ENCODE data around the gene HSPB6.
"Not testable (repeated sequence)": the region's sequence is repeated elsewhere in the genome, so short reads cannot be mapped to it uniquely, and the experiment has no call there.

HSPB6 gene

GRCh38 chr19:35727956-35728706 lies 28.7 kb downstream of the HSPB6 start:
- no peak for TF ChIP-seq CTCF (IDR thresholded peaks at IDR 0.05; ENCODE audit: insufficient read depth, low read depth, low read length, missing control alignments)
- H3K4me3 ChIP-seq (ENCODE audit: low read depth, low read length), result no peak overlapping the region
- DNase-seq (ENCODE audit: low read depth), result no peak

GRCh38 chr19:35727053-35727955 lies 29.5 kb downstream of the HSPB6 start:
- no peak for DNase-seq (ENCODE audit: low read depth)

GRCh38 chr19:35725216-35725861 lies 31.5 kb downstream of the HSPB6 start:
- no peak for DNase-seq (ENCODE audit: low read depth)
- no peak for TF ChIP-seq CTCF (IDR thresholded peaks at IDR 0.05; ENCODE audit: insufficient read depth, low read depth, low read length, missing control alignments)
- no peak overlapping the region for H3K4me3 ChIP-seq (ENCODE audit: low read depth, low read length)

More at GRCh38 chr19:35727053-35727955, 29.5 kb downstream of the HSPB6 start:
- no peak overlapping the region for H3K4me3 ChIP-seq (ENCODE audit: low read depth, low read length)
- no peak for TF ChIP-seq CTCF (IDR thresholded peaks at IDR 0.05; ENCODE audit: insufficient read depth, low read depth, low read length, missing control alignments)

GRCh38 chr19:35724560-35724959 lies 32.3 kb downstream of the HSPB6 start:
- no peak overlapping the region for H3K4me3 ChIP-seq (ENCODE audit: low read depth, low read length)
- DNase-seq (ENCODE audit: low read depth), result no peak
- no peak for TF ChIP-seq CTCF (IDR thresholded peaks at IDR 0.05; ENCODE audit: insufficient read depth, low read depth, low read length, missing control alignments)

- H3K4me3 ChIP-seq (ENCODE audit: low read depth, low read length); DNase-seq (ENCODE audit: low read depth): not testable (repeated sequence)
These were observed 32.7 kb downstream of the HSPB6 start for GRCh38 chr19:35724132-35724531.

- no peak for TF ChIP-seq CTCF (IDR thresholded peaks at IDR 0.05; ENCODE audit: insufficient read depth, low read depth, low read length, missing control alignments)
- no peak overlapping the region for H3K4me3 ChIP-seq (ENCODE audit: low read depth, low read length)
- no peak for DNase-seq (ENCODE audit: low read depth)
These were observed 33.2 kb downstream of the HSPB6 start for GRCh38 chr19:35723671-35724070.

GRCh38 chr19:35722897-35723296 lies 33.9 kb downstream of the HSPB6 start:
- no peak for TF ChIP-seq CTCF (IDR thresholded peaks at IDR 0.05; ENCODE audit: insufficient read depth, low read depth, low read length, missing control alignments)
- DNase-seq (ENCODE audit: low read depth), result no peak

More at GRCh38 chr19:35722897-35723296, 33.9 kb downstream of the HSPB6 start:
- no peak overlapping the region for H3K4me3 ChIP-seq (ENCODE audit: low read depth, low read length)

All from GM12865 (cell line).